Measurements from ENCODE around the gene PUSL1. TPM values are rescaled to one million over a fixed set of nuclear protein-coding genes. Genes with fewer than 3 reads are reported as not detected.

PUSL1 gene
- total RNA-seq, 1 donor from 2014 or later, result 10.4 TPM

- no peaks in the 10 kb centered on the region for H3K27me3 ChIP-seq (ENCODE audit: low read depth)
- intact Hi-C loops (cut with micrococcal nuclease), result no loop called here
- H3K9me3 ChIP-seq (replicated peaks), result no peaks in the 10 kb centered on the region
- H3K4me3 ChIP-seq, result peak overlapping the region; percentile 84
- H3K27ac ChIP-seq (replicated peaks), result peak overlapping the region; percentile 91
- no peak for TF ChIP-seq CTCF (IDR thresholded peaks at IDR 0.05; ENCODE audit: borderline replicate concordance)
- no peak for DNase-seq
- H3K36me3 ChIP-seq, result no peaks in the 10 kb centered on the region
- H3K4me1 ChIP-seq, result peaks cover 59% of the 10 kb centered on the region
These were observed 38.7 kb downstream of the PUSL1 start for GRCh38 chr1:1347026-1347595.

- peak overlapping the region; percentile 91 for H3K27ac ChIP-seq (replicated peaks)
- intact Hi-C loops (cut with micrococcal nuclease), result no loop called here
- H3K36me3 ChIP-seq, result no peaks in the 10 kb centered on the region
- no peak for TF ChIP-seq CTCF (IDR thresholded peaks at IDR 0.05; ENCODE audit: borderline replicate concordance)
- peaks cover 6% of the 10 kb centered on the region for H3K27me3 ChIP-seq (ENCODE audit: low read depth)
- peak; percentile 46 for DNase-seq
- H3K4me3 ChIP-seq, result peak overlapping the region; percentile 84
- peaks cover 66% of the 10 kb centered on the region for H3K4me1 ChIP-seq
- no peaks in the 10 kb centered on the region for H3K9me3 ChIP-seq (replicated peaks)
These were observed 39.4 kb downstream of the PUSL1 start for GRCh38 chr1:1347663-1348419.

GRCh38 chr1:1348420-1349255, 40.2 kb downstream of the PUSL1 start:
- H3K9me3 ChIP-seq (replicated peaks), result no peaks in the 10 kb centered on the region
- peak overlapping the region; percentile 84 for H3K4me3 ChIP-seq
- intact Hi-C loops (cut with micrococcal nuclease), result no loop called here
- H3K27me3 ChIP-seq (ENCODE audit: low read depth), result peaks cover 14% of the 10 kb centered on the region
- H3K4me1 ChIP-seq, result peaks cover 71% of the 10 kb centered on the region
- no peak for TF ChIP-seq CTCF (IDR thresholded peaks at IDR 0.05; ENCODE audit: borderline replicate concordance)
- no peaks in the 10 kb centered on the region for H3K36me3 ChIP-seq
- peak overlapping the region; percentile 91 for H3K27ac ChIP-seq (replicated peaks)
- DNase-seq, result no peak

- Histone ChIP-seq H3K27me3 (ENCODE audit: low read depth) (peaks cover 22% of the 10 kb centered on the region), H3K9me3 (replicated peaks) (no peaks in the 10 kb centered on the region), H3K4me1 (peaks cover 71% of the 10 kb centered on the region), H3K4me3 (peak within 1 kb of the TSS; percentile 84), H3K27ac (replicated peaks) (peak within 1 kb of the TSS; percentile 96), H3K36me3 (no peaks in the 10 kb centered on the region)
- peak; percentile 64 for DNase-seq
- peak; percentile 57 for TF ChIP-seq CTCF (IDR thresholded peaks at IDR 0.05; ENCODE audit: borderline replicate concordance)
- intact Hi-C loops (cut with micrococcal nuclease), result no loop called here
These were observed 41.0 kb downstream of the PUSL1 start, which contains the start of gene DVL1 for GRCh38 chr1:1349256-1350012. DVL1 (minus strand) TSS chr1:1349418; CDS start chr1:1349065, 353 bp downstream.

All from left ventricle myocardium inferior (tissue), 1 donor.